Subcutaneous abdominal adipose tissue (tissue), 5 donors: ENCODE data around the gene NUS1.
A peak's percentile ranks its signal among the peaks of the same experiment; 100 is the strongest.
"Not testable (repeated sequence)": the region's sequence is repeated elsewhere in the genome, so short reads cannot be mapped to it uniquely, and the experiment has no call there.

Experiments used
- H3K27ac ChIP-seq: one replicate; pipeline ENCODE4 v1.7.0; 2013; ENCODE audit warnings: low read depth, mild to moderate bottlenecking, inconsistent platforms, low read length, moderate library complexity
- H3K27me3 ChIP-seq, 5 donors: one replicate each; pipeline ENCODE4 v1.7.0; 2013; ENCODE audit warnings: low read length in 5 of 5, inconsistent platforms in 1 of 5; ENCODE audit not compliant: control insufficient read depth in 5 of 5, insufficient read depth in 4 of 5
- H3K36me3 ChIP-seq, 5 donors: one replicate each; pipeline ENCODE4 v1.7.0; 2013; ENCODE audit warnings: low read length in 5 of 5; ENCODE audit not compliant: control insufficient read depth in 5 of 5, insufficient read depth in 5 of 5
- H3K4me1 ChIP-seq, 5 donors: one replicate each; pipeline ENCODE4 v1.7.0; 2013; ENCODE audit warnings: low read length in 5 of 5, mild to moderate bottlenecking in 3 of 5, moderate library complexity in 1 of 5; ENCODE audit not compliant: control insufficient read depth in 5 of 5, insufficient read depth in 5 of 5
- H3K4me3 ChIP-seq, 5 donors: one replicate each; pipeline ENCODE4 v1.7.0; 2013; ENCODE audit warnings: low read length in 5 of 5, low read depth in 1 of 5
- H3K9ac ChIP-seq, 5 donors: one replicate each; pipeline ENCODE4 v1.7.0; 2013; ENCODE audit warnings: low read length in 5 of 5, mild to moderate bottlenecking in 4 of 5, moderate library complexity in 3 of 5
- H3K9me3 ChIP-seq, 5 donors: one replicate each; pipeline ENCODE4 v1.7.0; 2013; ENCODE audit warnings: low read length in 5 of 5; ENCODE audit not compliant: control insufficient read depth in 5 of 5
- donor health status: healthy.
- donor health status: healthy.
- donor health status: healthy.
- donor health status: healthy.
- donor health status: healthy.

Gene NUS1

GRCh38 chr6:117674503-117674902 is 766 bp upstream of the NUS1 start:
- Histone ChIP-seq H3K4me3 (peak overlapping the region; percentile 74 to 86 (median 77)), H3K27me3 (no peaks in the 10 kb centered on the region), H3K36me3 (no peaks in the 10 kb centered on the region), H3K9ac (peak overlapping the region in 3 of 5 donors; percentile 63 to 77 (median 73)), H3K4me1 (peaks cover 0 to 39% (median 36%) of the 10 kb centered on the region in 5 donors), H3K9me3 (no peaks in the 10 kb centered on the region), H3K27ac (peak overlapping the region; percentile 22)

GRCh38 chr6:117675658-117676301 is 511 bp downstream of the NUS1 start:
- H3K4me1 ChIP-seq, result peaks cover 0 to 49% (median 36%) of the 10 kb centered on the region in 5 donors
- peak overlapping the region; percentile 6 for H3K27ac ChIP-seq
- peak overlapping the region; percentile 53 to 82 (median 76) for H3K4me3 ChIP-seq
- H3K9me3 ChIP-seq, H3K36me3 ChIP-seq, H3K27me3 ChIP-seq: not testable (repeated sequence)
- H3K9ac ChIP-seq, result peak overlapping the region in 4 of 5 donors; percentile 61 to 82 (median 78)

- no peaks in the 10 kb centered on the region for H3K36me3 ChIP-seq
- H3K27me3 ChIP-seq, result no peaks in the 10 kb centered on the region
- H3K9ac ChIP-seq, result peak overlapping the region in 3 of 5 donors; percentile 13 to 61 (median 34)
- H3K9me3 ChIP-seq, result no peaks in the 10 kb centered on the region
- H3K27ac ChIP-seq, result peak overlapping the region; percentile 51
- H3K4me1 ChIP-seq, result peaks cover 0 to 57% (median 42%) of the 10 kb centered on the region in 5 donors
- peak overlapping the region; percentile 40 to 82 (median 70) for H3K4me3 ChIP-seq
These were observed 1.4 kb downstream of the NUS1 start for GRCh38 chr6:117676577-117677218.

GRCh38 chr6:117677553-117678141 is 2.4 kb downstream of the NUS1 start:
- Histone ChIP-seq H3K4me3 (peak overlapping the region in 1 of 5 donors; percentile 4), H3K27ac (no peak overlapping the region)

GRCh38 chr6:117681162-117681741 is 6.0 kb downstream of the NUS1 start:
- Histone ChIP-seq H3K9me3 (no peaks in the 10 kb centered on the region), H3K36me3 (no peaks in the 10 kb centered on the region), H3K4me1 (peaks cover 0 to 53% (median 39%) of the 10 kb centered on the region in 5 donors), H3K4me3 (no peak overlapping the region), H3K9ac (no peak overlapping the region), H3K27ac (no peak overlapping the region), H3K27me3 (no peaks in the 10 kb centered on the region)

More at GRCh38 chr6:117677553-117678141, 2.4 kb downstream of the NUS1 start:
- Histone ChIP-seq H3K4me1 (peaks cover 0 to 61% (median 48%) of the 10 kb centered on the region in 5 donors), H3K36me3 (no peaks in the 10 kb centered on the region), H3K9ac (peak overlapping the region in 1 of 5 donors; percentile 15), H3K27me3 (no peaks in the 10 kb centered on the region), H3K9me3 (no peaks in the 10 kb centered on the region)

GRCh38 chr6:117684749-117685148 is 9.5 kb downstream of the NUS1 start:
- H3K4me3 ChIP-seq, result no peak overlapping the region
- no peak overlapping the region for H3K9ac ChIP-seq

GRCh38 chr6:117685359-117685758 is 10.1 kb downstream of the NUS1 start:
- no peaks in the 10 kb centered on the region for H3K9me3 ChIP-seq
- H3K9ac ChIP-seq, result no peak overlapping the region
- H3K27ac ChIP-seq, result no peak overlapping the region
- H3K4me1 ChIP-seq, result peaks cover 0 to 23% (median 14%) of the 10 kb centered on the region in 5 donors
- H3K27me3 ChIP-seq, result no peaks in the 10 kb centered on the region
- no peak overlapping the region for H3K4me3 ChIP-seq
- H3K36me3 ChIP-seq, result no peaks in the 10 kb centered on the region

More at GRCh38 chr6:117684749-117685148, 9.5 kb downstream of the NUS1 start:
- H3K27ac ChIP-seq, result no peak overlapping the region
- no peaks in the 10 kb centered on the region for H3K36me3 ChIP-seq
- no peaks in the 10 kb centered on the region for H3K9me3 ChIP-seq
- H3K27me3 ChIP-seq, result no peaks in the 10 kb centered on the region
- peaks cover 0 to 24% (median 14%) of the 10 kb centered on the region in 5 donors for H3K4me1 ChIP-seq

GRCh38 chr6:117687021-117687648 is 11.9 kb downstream of the NUS1 start:
- H3K9ac ChIP-seq, result no peak overlapping the region
- H3K27me3 ChIP-seq, result no peaks in the 10 kb centered on the region
- H3K9me3 ChIP-seq, result no peaks in the 10 kb centered on the region
- H3K4me1 ChIP-seq, result peaks cover 0 to 11% (median 3%) of the 10 kb centered on the region in 5 donors
- no peak overlapping the region for H3K4me3 ChIP-seq
- no peak overlapping the region for H3K27ac ChIP-seq
- H3K36me3 ChIP-seq, result no peaks in the 10 kb centered on the region

GRCh38 chr6:117689584-117689983 is 14.3 kb downstream of the NUS1 start:
- not testable (repeated sequence) for H3K27me3 ChIP-seq, H3K27ac ChIP-seq, H3K4me1 ChIP-seq, H3K9ac ChIP-seq, H3K9me3 ChIP-seq, H3K4me3 ChIP-seq
- peaks cover 6 to 19% (median 9%) of the 10 kb centered on the region in 5 donors for H3K36me3 ChIP-seq
